SK-N-SH treated with all-trans-retinoic acid at 6 μM for 48 hours (cell line): ENCODE results near the gene LRRC40.

Source experiments
- ATAC-seq: fragments of 200-7000 bp; cut with Tn5 transposase; 3 replicates; pipeline ENCODE4 v1.9.1; 2020; ENCODE audit warnings: mild to moderate bottlenecking, moderate library complexity
- ARNTL ChIP-seq: fragments of 450-650 bp; formaldehyde crosslinking; IDR thresholded peaks from 2 replicates; pipeline ENCODE4 v1.5.0; 2020; ENCODE audit warnings: low read depth, mild to moderate bottlenecking, moderate library complexity, borderline replicate concordance
- BACH2 ChIP-seq: fragments of 250-450 bp; sonication (Bioruptor Pico); IDR thresholded peaks from 2 replicates; pipeline ENCODE4 v1.9.0; 2021; ENCODE audit warnings: mild to moderate bottlenecking, borderline replicate concordance
- CSDC2 ChIP-seq: fragments of 250-450 bp; sonication (Bioruptor Pico); IDR thresholded peaks from 2 replicates; pipeline ENCODE4 v1.5.0; 2020; ENCODE audit warnings: mild to moderate bottlenecking, moderate library complexity
- CSRNP3 ChIP-seq: fragments of 250-450 bp; sonication (Bioruptor Pico); IDR thresholded peaks from 2 replicates; pipeline ENCODE4 v1.5.1; 2021; ENCODE audit warnings: mild to moderate bottlenecking, moderate library complexity
- ESRRG ChIP-seq: fragments of 250-450 bp; sonication (Bioruptor Pico); IDR thresholded peaks from 2 replicates; pipeline ENCODE4 v1.6.1; 2021; ENCODE audit warnings: mild to moderate bottlenecking
- ISL1 ChIP-seq: fragments of 250-450 bp; sonication (Bioruptor Pico); IDR thresholded peaks from 2 replicates; pipeline ENCODE4 v2.1.2; 2022; ENCODE audit warnings: mild to moderate bottlenecking, moderate library complexity
- OSR1 ChIP-seq: fragments of 250-450 bp; sonication (Bioruptor Pico); IDR thresholded peaks from 2 replicates; pipeline ENCODE4 v1.8.0; 2022; ENCODE audit warnings: moderate library complexity, mild to moderate bottlenecking, inconsistent platforms
- PPARA ChIP-seq: fragments of 250-450 bp; sonication (Bioruptor Pico); IDR thresholded peaks from 2 replicates; pipeline ENCODE4 v1.5.0; 2020; ENCODE audit warnings: mild to moderate bottlenecking, borderline replicate concordance
- RARB ChIP-seq: fragments of 250-450 bp; sonication (Bioruptor Pico); IDR thresholded peaks from 2 replicates; pipeline ENCODE4 v1.8.0; 2021; ENCODE audit warnings: mild to moderate bottlenecking, moderate library complexity
- SNAI2 ChIP-seq: fragments of 250-450 bp; sonication (Bioruptor Pico); IDR thresholded peaks from 2 replicates; pipeline ENCODE4 v1.5.0; 2020; ENCODE audit warnings: mild to moderate bottlenecking, moderate library complexity
- TOX ChIP-seq: fragments of 250-450 bp; sonication (Bioruptor Pico); IDR thresholded peaks from 2 replicates; pipeline ENCODE4 v1.8.0; 2021; ENCODE audit warnings: mild to moderate bottlenecking, moderate library complexity, borderline replicate concordance
- ZC3H10 ChIP-seq: fragments of 250-450 bp; sonication (Bioruptor Pico); IDR thresholded peaks from 2 replicates; pipeline ENCODE4 v1.5.1; 2021; ENCODE audit warnings: mild to moderate bottlenecking, moderate library complexity
- ZFP3 ChIP-seq: fragments of 250-450 bp; sonication (Bioruptor Pico); IDR thresholded peaks from 2 replicates; pipeline ENCODE4 v1.5.0; 2020; ENCODE audit warnings: mild to moderate bottlenecking, moderate library complexity
- ZNF565 ChIP-seq: fragments of 450-650 bp; formaldehyde crosslinking; conservative IDR thresholded peaks from 2 replicates; pipeline ENCODE4 v1.5.0; 2020; ENCODE audit warnings: low read depth, mild to moderate bottlenecking, moderate library complexity
- ZNF8 ChIP-seq: fragments of 450-650 bp; formaldehyde crosslinking; IDR thresholded peaks from 2 replicates; pipeline ENCODE4 v1.5.0; 2020; ENCODE audit warnings: mild to moderate bottlenecking, moderate library complexity
- TF ChIP-seq, protein P1 (sequence below): fragments of 250-450 bp; sonication (Bioruptor Pico); IDR thresholded peaks from 2 replicates; pipeline ENCODE4 v1.5.1; 2020; ENCODE audit warnings: low read depth, mild to moderate bottlenecking, moderate library complexity
- TF ChIP-seq, protein P2 (sequence below): fragments of 250-450 bp; sonication (Bioruptor Pico); IDR thresholded peaks from 2 replicates; pipeline ENCODE4 v1.8.0; 2020; ENCODE audit warnings: mild to moderate bottlenecking, moderate library complexity, borderline replicate concordance
- TF ChIP-seq, protein P3 (sequence below): fragments of 250-450 bp; sonication (Bioruptor Pico); IDR thresholded peaks from 2 replicates; pipeline ENCODE4 v1.8.0; 2021; ENCODE audit warnings: low read depth, mild to moderate bottlenecking, moderate library complexity, borderline replicate concordance
- TF ChIP-seq, protein P4 (sequence below): fragments of 250-450 bp; sonication (Bioruptor Pico); IDR thresholded peaks from 2 replicates; pipeline ENCODE4 v1.5.0; 2020; ENCODE audit warnings: mild to moderate bottlenecking, moderate library complexity

The LRRC40 gene

DNA sequence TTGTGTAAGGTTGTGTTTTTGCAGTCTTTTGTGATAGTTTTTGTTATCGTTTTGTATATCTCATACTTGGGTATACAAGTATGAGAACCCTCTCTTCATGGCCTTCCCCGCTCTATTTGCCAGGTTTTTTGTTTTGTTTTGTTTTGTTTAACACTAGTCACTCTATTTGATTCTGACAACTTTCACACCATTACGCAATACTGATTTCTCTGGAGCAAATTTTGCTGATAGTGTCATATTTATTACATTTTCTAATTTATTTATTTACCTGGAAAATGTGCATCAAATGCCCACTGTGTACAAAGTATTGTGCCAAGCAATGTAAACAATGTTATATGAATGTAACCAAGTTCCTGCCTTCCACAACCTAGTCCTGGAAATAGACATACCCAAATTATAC lies 90.1 kb downstream of the LRRC40 start:
- no peak for TF ChIP-seq SNAI2
- no peak for TF ChIP-seq ZNF565 (CRISPR knock-in tag)
- no peak for ATAC-seq

- ATAC-seq = no peak
- TF ChIP-seq CSDC2 (CRISPR knock-in tag) (no peak), SNAI2 (no peak), OSR1 (no peak), ZFP3 (no peak), ZNF8 (CRISPR knock-in tag) (no peak), RARB (no peak), ZNF565 (CRISPR knock-in tag) (no peak), CSRNP3 (no peak), PPARA (CRISPR knock-in tag) (no peak), ESRRG (no peak), BACH2 (no peak), TOX (no peak), ARNTL (no peak)
- TF ChIP-seq, protein P1, sequence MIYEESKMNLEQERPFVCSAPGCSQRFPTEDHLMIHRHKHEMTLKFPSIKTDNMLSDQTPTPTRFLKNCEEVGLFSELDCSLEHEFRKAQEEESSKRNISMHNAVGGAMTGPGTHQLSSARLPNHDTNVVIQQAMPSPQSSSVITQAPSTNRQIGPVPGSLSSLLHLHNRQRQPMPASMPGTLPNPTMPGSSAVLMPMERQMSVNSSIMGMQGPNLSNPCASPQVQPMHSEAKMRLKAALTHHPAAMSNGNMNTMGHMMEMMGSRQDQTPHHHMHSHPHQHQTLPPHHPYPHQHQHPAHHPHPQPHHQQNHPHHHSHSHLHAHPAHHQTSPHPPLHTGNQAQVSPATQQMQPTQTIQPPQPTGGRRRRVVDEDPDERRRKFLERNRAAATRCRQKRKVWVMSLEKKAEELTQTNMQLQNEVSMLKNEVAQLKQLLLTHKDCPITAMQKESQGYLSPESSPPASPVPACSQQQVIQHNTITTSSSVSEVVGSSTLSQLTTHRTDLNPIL (CRISPR knock-in tag) = no peak
- TF ChIP-seq, protein P2, sequence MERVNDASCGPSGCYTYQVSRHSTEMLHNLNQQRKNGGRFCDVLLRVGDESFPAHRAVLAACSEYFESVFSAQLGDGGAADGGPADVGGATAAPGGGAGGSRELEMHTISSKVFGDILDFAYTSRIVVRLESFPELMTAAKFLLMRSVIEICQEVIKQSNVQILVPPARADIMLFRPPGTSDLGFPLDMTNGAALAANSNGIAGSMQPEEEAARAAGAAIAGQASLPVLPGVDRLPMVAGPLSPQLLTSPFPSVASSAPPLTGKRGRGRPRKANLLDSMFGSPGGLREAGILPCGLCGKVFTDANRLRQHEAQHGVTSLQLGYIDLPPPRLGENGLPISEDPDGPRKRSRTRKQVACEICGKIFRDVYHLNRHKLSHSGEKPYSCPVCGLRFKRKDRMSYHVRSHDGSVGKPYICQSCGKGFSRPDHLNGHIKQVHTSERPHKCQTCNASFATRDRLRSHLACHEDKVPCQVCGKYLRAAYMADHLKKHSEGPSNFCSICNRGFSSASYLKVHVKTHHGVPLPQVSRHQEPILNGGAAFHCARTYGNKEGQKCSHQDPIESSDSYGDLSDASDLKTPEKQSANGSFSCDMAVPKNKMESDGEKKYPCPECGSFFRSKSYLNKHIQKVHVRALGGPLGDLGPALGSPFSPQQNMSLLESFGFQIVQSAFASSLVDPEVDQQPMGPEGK (CRISPR knock-in tag) = no peak
- TF ChIP-seq, protein P3, sequence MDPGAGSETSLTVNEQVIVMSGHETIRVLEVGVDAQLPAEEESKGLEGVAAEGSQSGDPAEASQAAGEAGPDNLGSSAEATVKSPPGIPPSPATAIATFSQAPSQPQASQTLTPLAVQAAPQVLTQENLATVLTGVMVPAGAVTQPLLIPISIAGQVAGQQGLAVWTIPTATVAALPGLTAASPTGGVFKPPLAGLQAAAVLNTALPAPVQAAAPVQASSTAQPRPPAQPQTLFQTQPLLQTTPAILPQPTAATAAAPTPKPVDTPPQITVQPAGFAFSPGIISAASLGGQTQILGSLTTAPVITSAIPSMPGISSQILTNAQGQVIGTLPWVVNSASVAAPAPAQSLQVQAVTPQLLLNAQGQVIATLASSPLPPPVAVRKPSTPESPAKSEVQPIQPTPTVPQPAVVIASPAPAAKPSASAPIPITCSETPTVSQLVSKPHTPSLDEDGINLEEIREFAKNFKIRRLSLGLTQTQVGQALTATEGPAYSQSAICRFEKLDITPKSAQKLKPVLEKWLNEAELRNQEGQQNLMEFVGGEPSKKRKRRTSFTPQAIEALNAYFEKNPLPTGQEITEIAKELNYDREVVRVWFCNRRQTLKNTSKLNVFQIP (CRISPR knock-in tag) = no peak
- TF ChIP-seq, protein P4, sequence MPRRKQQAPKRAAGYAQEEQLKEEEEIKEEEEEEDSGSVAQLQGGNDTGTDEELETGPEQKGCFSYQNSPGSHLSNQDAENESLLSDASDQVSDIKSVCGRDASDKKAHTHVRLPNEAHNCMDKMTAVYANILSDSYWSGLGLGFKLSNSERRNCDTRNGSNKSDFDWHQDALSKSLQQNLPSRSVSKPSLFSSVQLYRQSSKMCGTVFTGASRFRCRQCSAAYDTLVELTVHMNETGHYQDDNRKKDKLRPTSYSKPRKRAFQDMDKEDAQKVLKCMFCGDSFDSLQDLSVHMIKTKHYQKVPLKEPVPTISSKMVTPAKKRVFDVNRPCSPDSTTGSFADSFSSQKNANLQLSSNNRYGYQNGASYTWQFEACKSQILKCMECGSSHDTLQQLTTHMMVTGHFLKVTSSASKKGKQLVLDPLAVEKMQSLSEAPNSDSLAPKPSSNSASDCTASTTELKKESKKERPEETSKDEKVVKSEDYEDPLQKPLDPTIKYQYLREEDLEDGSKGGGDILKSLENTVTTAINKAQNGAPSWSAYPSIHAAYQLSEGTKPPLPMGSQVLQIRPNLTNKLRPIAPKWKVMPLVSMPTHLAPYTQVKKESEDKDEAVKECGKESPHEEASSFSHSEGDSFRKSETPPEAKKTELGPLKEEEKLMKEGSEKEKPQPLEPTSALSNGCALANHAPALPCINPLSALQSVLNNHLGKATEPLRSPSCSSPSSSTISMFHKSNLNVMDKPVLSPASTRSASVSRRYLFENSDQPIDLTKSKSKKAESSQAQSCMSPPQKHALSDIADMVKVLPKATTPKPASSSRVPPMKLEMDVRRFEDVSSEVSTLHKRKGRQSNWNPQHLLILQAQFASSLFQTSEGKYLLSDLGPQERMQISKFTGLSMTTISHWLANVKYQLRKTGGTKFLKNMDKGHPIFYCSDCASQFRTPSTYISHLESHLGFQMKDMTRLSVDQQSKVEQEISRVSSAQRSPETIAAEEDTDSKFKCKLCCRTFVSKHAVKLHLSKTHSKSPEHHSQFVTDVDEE (CRISPR knock-in tag) = no peak
These were observed 92.5 kb downstream of the LRRC40 start for GRCh38 chr1:70112838-70113237.

DNA sequence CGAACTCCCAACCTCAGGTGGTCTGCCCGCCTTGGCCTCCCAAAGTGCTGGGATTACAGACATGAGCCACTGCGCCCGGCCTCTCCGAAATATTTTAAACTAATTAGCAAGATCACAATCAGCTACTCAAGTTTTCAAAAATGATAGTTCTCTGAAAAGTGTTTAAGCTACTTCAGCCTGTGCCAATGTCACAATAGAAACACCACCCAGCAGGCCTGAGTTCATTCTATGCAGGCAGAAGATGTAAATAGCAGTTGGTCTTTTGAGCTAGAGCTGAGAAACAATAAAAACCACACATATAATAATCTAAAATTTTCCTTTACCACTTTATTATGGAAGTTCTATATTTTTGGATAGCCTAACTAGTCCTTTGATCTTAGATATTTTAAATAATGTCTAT lies 96.1 kb downstream of the LRRC40 start:
- ATAC-seq = no peak

More for the DNA sequence above, 96.1 kb downstream of the LRRC40 start:
- TF ChIP-seq ISL1 (CRISPR knock-in tag) = no peak
- TF ChIP-seq ZC3H10 (CRISPR knock-in tag) = no peak
- TF ChIP-seq, protein P4 (CRISPR knock-in tag) = no peak
- TF ChIP-seq, protein P1 (CRISPR knock-in tag) = no peak
- TF ChIP-seq, all 23 proteins: peak for 0
